HCT116 (cell line): ENCODE measurements around the gene SMS.

ENCODE experiments used
- CEBPB ChIP-seq: IDR thresholded peaks from 2 replicates; pipeline ENCODE4 v1.6.1; 2012; ENCODE audit warnings: low read depth
- CTCF ChIP-seq, 3 experiments: fragments of 200-600 bp in 1 of 3; sonication (generic) in 1 of 3; IDR thresholded peaks in 2 of 3; conservative IDR thresholded peaks in 1 of 3; 2 replicates each; pipeline ENCODE4 v1.5.1; 2012 to 2017; ENCODE audit warnings: low read depth in 2 of 3, low read length in 2 of 3, antibody characterized with exemption in 1 of 3, borderline replicate concordance in 1 of 3, control low read depth in 1 of 3, mild to moderate bottlenecking in 1 of 3, mixed read lengths in 1 of 3, mixed run types in 1 of 3, moderate library complexity in 1 of 3; ENCODE audit not compliant: insufficient read depth in 1 of 3
- POLR2AphosphoS5 ChIP-seq: IDR thresholded peaks from 2 replicates; pipeline ENCODE4 v1.6.1; 2011; ENCODE audit warnings: mild to moderate bottlenecking, low read depth, low read length, moderate library complexity

- TF ChIP-seq CEBPB (no peak), CTCF (IDR thresholded peaks at IDR 0.05 in 2 of 3, conservative IDR thresholded peaks at IDR 0.05 in 1 of 3; ENCODE audit: borderline replicate concordance in 1 of 3, insufficient read depth in 1 of 3, low read depth in 2 of 3, low read length in 2 of 3) (no peak), POLR2AphosphoS5 (no peak)
Measured at GRCh38 chrX:21970326-21970725, 29.8 kb downstream of the SMS start.
